Iris pigment epithelial cell (primary cell): ENCODE measurements around the gene KIAA1191.
"Not testable (repeated sequence)": the region's sequence is repeated elsewhere in the genome, so short reads cannot be mapped to it uniquely, and the experiment has no call there.

ENCODE experiments used
- DNase-seq: peaks from one replicate; pipeline ENCODE4 v3.0.0-alpha.2; 2011; ENCODE audit warnings: low read depth

The KIAA1191 gene

DNA sequence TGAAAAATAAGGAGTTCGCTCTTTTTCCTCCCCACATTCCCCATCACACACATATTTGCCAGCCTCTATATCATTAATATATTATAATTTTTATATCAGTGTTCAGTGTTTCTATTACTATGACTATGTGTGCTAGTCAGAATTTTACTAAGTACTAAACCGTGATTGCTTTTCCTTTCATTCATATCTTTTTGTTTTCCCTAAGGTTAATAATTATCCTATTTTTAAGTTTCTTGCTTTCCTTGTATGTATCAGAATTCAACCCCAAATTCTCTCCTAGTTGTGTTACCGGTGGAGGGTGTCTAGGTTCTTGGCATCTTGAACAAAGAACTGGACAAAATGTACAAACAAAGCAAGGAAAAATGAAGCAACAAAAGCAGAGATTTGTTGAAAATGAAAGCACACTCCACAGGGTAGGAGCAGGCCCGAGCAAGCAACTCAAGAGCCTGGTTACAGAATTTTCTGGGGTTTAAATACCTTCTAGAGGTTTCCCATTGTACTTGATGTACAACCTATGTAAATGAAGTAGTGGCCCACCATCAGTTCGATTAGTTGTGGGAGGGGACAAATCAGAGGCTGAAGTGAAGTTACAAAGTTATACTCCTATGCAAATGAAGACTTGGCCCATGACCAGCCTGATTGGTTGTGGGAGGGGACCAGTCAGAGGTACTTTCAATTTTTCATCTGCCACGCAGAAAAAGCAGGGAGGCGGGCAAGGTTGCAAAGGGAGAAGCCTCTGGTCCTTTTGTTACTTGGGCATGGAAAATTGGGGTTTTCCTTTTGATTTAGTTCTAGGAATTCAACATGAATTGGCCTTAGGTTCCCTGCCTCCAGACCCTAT lies 43.8 kb downstream of the KIAA1191 start:
- DNase-seq: no peak

DNA sequence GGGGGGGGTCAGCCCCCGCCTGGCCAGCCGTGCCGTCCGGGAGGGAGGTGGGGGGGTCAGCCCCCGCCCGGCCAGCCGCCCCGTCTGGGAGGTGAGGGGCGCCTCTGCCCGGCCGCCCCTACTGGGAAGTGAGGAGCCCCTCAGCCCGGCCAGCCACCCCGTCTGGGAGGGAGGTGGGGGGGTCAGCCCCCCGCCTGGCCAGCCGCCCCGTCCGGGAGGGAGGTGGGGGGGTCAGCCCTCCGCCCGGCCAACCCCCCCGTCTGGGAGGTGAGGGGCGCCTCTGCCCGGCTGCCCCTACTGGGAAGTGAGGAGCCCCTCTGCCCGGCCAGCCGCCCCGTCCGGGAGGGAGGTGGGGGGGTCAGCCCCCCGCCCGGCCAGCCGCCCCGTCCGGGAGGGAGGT lies 56.2 kb downstream of the KIAA1191 start:
- DNase-seq: not testable (repeated sequence)
